Dermis blood vessel endothelial cell (primary cell): Measurements from ENCODE around the gene ZRANB1. TPM values are rescaled to one million over a fixed set of nuclear protein-coding genes. Genes with fewer than 3 reads are reported as not detected.
"Not testable (repeated sequence)": the region's sequence is repeated elsewhere in the genome, so short reads cannot be mapped to it uniquely, and the experiment has no call there.

Experiments used
- DNase-seq: peaks from one replicate; pipeline ENCODE4 v3.0.0; 2010
- total RNA-seq: library from RNA; depleted of rRNA; stranded (reverse); fragments of >200 nt; gene quantifications from 2 replicates; pipeline ENCODE4 v1.2.3, GENCODE V29; 2014

The ZRANB1 gene
- 22.2 and 25.4 TPM in 2 replicates for total RNA-seq

- DNase-seq = no peak
Measured at GRCh38 chr10:124941823-124942222, at the start of gene ZRANB1. Gene ZRANB1 (plus strand): TSS chr10:124942123. CDS start chr10:124942494, 371 bp downstream.

GRCh38 chr10:124892905-124893304 is 49.0 kb upstream of the ZRANB1 start:
- DNase-seq = no peak

- no peak for DNase-seq
Measured at GRCh38 chr10:124894569-124895215, 47.2 kb upstream of the ZRANB1 start.

- no peak for DNase-seq
Measured at GRCh38 chr10:124896751-124897150, 45.2 kb upstream of the ZRANB1 start.

GRCh38 chr10:124898471-124898870 is 43.5 kb upstream of the ZRANB1 start:
- DNase-seq = no peak

- no peak for DNase-seq
Measured at GRCh38 chr10:124899151-124899550, 42.8 kb upstream of the ZRANB1 start.

GRCh38 chr10:124902462-124902861 is 39.5 kb upstream of the ZRANB1 start:
- no peak for DNase-seq

- DNase-seq = no peak
Measured at GRCh38 chr10:124903111-124903510, 38.8 kb upstream of the ZRANB1 start.

- DNase-seq = no peak
Measured at GRCh38 chr10:124904796-124905195, 37.1 kb upstream of the ZRANB1 start.

GRCh38 chr10:124906551-124907001 is 35.3 kb upstream of the ZRANB1 start:
- no peak for DNase-seq

GRCh38 chr10:124909563-124909962 is 32.4 kb upstream of the ZRANB1 start:
- no peak for DNase-seq

- no peak for DNase-seq
Measured at GRCh38 chr10:124911124-124912067, 30.5 kb upstream of the ZRANB1 start.

- DNase-seq = no peak
Measured at GRCh38 chr10:124912101-124912886, 29.6 kb upstream of the ZRANB1 start.

GRCh38 chr10:124913167-124913566 is 28.8 kb upstream of the ZRANB1 start:
- DNase-seq = no peak

GRCh38 chr10:124914398-124914797 is 27.5 kb upstream of the ZRANB1 start:
- not testable (repeated sequence) for DNase-seq

- peak; percentile 49 for DNase-seq
Measured at GRCh38 chr10:124916098-124916584, 25.8 kb upstream of the ZRANB1 start.

GRCh38 chr10:124916585-124917427 is 25.1 kb upstream of the ZRANB1 start:
- peak; percentile 98 for DNase-seq

GRCh38 chr10:124917428-124918190 is 24.3 kb upstream of the ZRANB1 start:
- DNase-seq = peak; percentile 72

- DNase-seq = peak; percentile 33
Measured at GRCh38 chr10:124918191-124918830, 23.6 kb upstream of the ZRANB1 start.

GRCh38 chr10:124918906-124919305 is 23.0 kb upstream of the ZRANB1 start:
- no peak for DNase-seq
